DND-41 (cell line): ENCODE data around the gene SAPCD2.

Experiments
- EZH2 ChIP-seq: IDR thresholded peaks from 3 replicates; pipeline ENCODE4 v1.6.1; 2012; ENCODE audit warnings: borderline replicate concordance, low read depth, mild to moderate bottlenecking, moderate library complexity, low read length, inconsistent platforms; ENCODE audit not compliant: severe bottlenecking
- TF ChIP-seq, protein P1 (sequence below): IDR thresholded peaks from 2 replicates; pipeline ENCODE4 v1.5.1; 2012; ENCODE audit warnings: borderline replicate concordance, low read length, moderate library complexity, mild to moderate bottlenecking; ENCODE audit not compliant: poor library complexity, severe bottlenecking; ENCODE audit errors: extremely low read depth

GRCh38 chr9:137068539-137069507, 1.5 kb downstream of the SAPCD2 start:
- TF ChIP-seq, protein P1, sequence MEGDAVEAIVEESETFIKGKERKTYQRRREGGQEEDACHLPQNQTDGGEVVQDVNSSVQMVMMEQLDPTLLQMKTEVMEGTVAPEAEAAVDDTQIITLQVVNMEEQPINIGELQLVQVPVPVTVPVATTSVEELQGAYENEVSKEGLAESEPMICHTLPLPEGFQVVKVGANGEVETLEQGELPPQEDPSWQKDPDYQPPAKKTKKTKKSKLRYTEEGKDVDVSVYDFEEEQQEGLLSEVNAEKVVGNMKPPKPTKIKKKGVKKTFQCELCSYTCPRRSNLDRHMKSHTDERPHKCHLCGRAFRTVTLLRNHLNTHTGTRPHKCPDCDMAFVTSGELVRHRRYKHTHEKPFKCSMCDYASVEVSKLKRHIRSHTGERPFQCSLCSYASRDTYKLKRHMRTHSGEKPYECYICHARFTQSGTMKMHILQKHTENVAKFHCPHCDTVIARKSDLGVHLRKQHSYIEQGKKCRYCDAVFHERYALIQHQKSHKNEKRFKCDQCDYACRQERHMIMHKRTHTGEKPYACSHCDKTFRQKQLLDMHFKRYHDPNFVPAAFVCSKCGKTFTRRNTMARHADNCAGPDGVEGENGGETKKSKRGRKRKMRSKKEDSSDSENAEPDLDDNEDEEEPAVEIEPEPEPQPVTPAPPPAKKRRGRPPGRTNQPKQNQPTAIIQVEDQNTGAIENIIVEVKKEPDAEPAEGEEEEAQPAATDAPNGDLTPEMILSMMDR: no peak
- TF ChIP-seq EZH2: no peak
